ENCODE data around the gene WDR93. TPM values are rescaled to one million over a fixed set of nuclear protein-coding genes. Genes with fewer than 3 reads are reported as not detected.

Gene WDR93
- total RNA-seq, 1 donor from 2014 or later, result not detected

GRCh38 chr15:89649716-89650115 is 40.9 kb upstream of the WDR93 start:
- no peak for TF ChIP-seq CTCF (IDR thresholded peaks at IDR 0.05; ENCODE audit: partially characterized antibody, unreplicated experiment)
- Mint-ChIP-seq H3K9me3 (ENCODE audit: unreplicated experiment) (peaks cover 8% of the 10 kb centered on the region), H3K4me1 (ENCODE audit: low read depth, unreplicated experiment) (peaks cover 2% of the 10 kb centered on the region), H3K27ac (ENCODE audit: unreplicated experiment) (no peak overlapping the region), H3K4me3 (ENCODE audit: unreplicated experiment) (no peak overlapping the region), H3K27me3 (ENCODE audit: unreplicated experiment) (peaks cover 14% of the 10 kb centered on the region), H3K36me3 (ENCODE audit: unreplicated experiment) (no peaks in the 10 kb centered on the region)
- no peak for DNase-seq

- Mint-ChIP-seq H3K27me3 (ENCODE audit: unreplicated experiment) (peaks cover 10% of the 10 kb centered on the region), H3K9me3 (ENCODE audit: unreplicated experiment) (peaks cover 12% of the 10 kb centered on the region), H3K27ac (ENCODE audit: unreplicated experiment) (no peak overlapping the region), H3K4me1 (ENCODE audit: low read depth, unreplicated experiment) (peaks cover 5% of the 10 kb centered on the region), H3K4me3 (ENCODE audit: unreplicated experiment) (no peak overlapping the region), H3K36me3 (ENCODE audit: unreplicated experiment) (peaks cover 4% of the 10 kb centered on the region)
- DNase-seq, result no peak
- no peak for TF ChIP-seq CTCF (IDR thresholded peaks at IDR 0.05; ENCODE audit: partially characterized antibody, unreplicated experiment)
These were observed 38.5 kb upstream of the WDR93 start for GRCh38 chr15:89652131-89652530.

- no peak for DNase-seq
- H3K9me3 Mint-ChIP-seq (ENCODE audit: unreplicated experiment), result peaks cover 12% of the 10 kb centered on the region
- peaks cover 4% of the 10 kb centered on the region for H3K36me3 Mint-ChIP-seq (ENCODE audit: unreplicated experiment)
- TF ChIP-seq CTCF (IDR thresholded peaks at IDR 0.05; ENCODE audit: partially characterized antibody, unreplicated experiment), result no peak
- no peak overlapping the region for H3K4me3 Mint-ChIP-seq (ENCODE audit: unreplicated experiment)
- H3K27ac Mint-ChIP-seq (ENCODE audit: unreplicated experiment), result no peak overlapping the region
- peaks cover 7% of the 10 kb centered on the region for H3K27me3 Mint-ChIP-seq (ENCODE audit: unreplicated experiment)
- peaks cover 5% of the 10 kb centered on the region for H3K4me1 Mint-ChIP-seq (ENCODE audit: low read depth, unreplicated experiment)
These were observed 37.9 kb upstream of the WDR93 start for GRCh38 chr15:89652666-89653065.

GRCh38 chr15:89653578-89653977 is 37.0 kb upstream of the WDR93 start:
- DNase-seq, result no peak

GRCh38 chr15:89654301-89654761 is 36.3 kb upstream of the WDR93 start:
- DNase-seq, result no peak
- peaks cover 4% of the 10 kb centered on the region for H3K36me3 Mint-ChIP-seq (ENCODE audit: unreplicated experiment)
- peak overlapping the region; percentile 79 for H3K4me3 Mint-ChIP-seq (ENCODE audit: unreplicated experiment)
- H3K27ac Mint-ChIP-seq (ENCODE audit: unreplicated experiment), result no peak overlapping the region
- no peak for TF ChIP-seq CTCF (IDR thresholded peaks at IDR 0.05; ENCODE audit: partially characterized antibody, unreplicated experiment)
- H3K27me3 Mint-ChIP-seq (ENCODE audit: unreplicated experiment), result peaks cover 9% of the 10 kb centered on the region
- peaks cover 12% of the 10 kb centered on the region for H3K9me3 Mint-ChIP-seq (ENCODE audit: unreplicated experiment)
- peaks cover 5% of the 10 kb centered on the region for H3K4me1 Mint-ChIP-seq (ENCODE audit: low read depth, unreplicated experiment)

More at GRCh38 chr15:89653578-89653977, 37.0 kb upstream of the WDR93 start:
- Mint-ChIP-seq H3K4me3 (ENCODE audit: unreplicated experiment) (no peak overlapping the region), H3K27ac (ENCODE audit: unreplicated experiment) (no peak overlapping the region), H3K9me3 (ENCODE audit: unreplicated experiment) (peaks cover 12% of the 10 kb centered on the region), H3K36me3 (ENCODE audit: unreplicated experiment) (peaks cover 4% of the 10 kb centered on the region), H3K4me1 (ENCODE audit: low read depth, unreplicated experiment) (peaks cover 5% of the 10 kb centered on the region), H3K27me3 (ENCODE audit: unreplicated experiment) (peaks cover 7% of the 10 kb centered on the region)
- no peak for TF ChIP-seq CTCF (IDR thresholded peaks at IDR 0.05; ENCODE audit: partially characterized antibody, unreplicated experiment)

Measured in glutamatergic neuron (in vitro differentiated cells).